Subcutaneous adipose tissue (tissue), 4 donors: ENCODE measurements around the gene MRPL37. TPM values are rescaled to one million over a fixed set of nuclear protein-coding genes. Genes with fewer than 3 reads are reported as not detected.

Experiments
- CTCF ChIP-seq: fragments of 450-650 bp; IDR thresholded peaks from one replicate; pipeline ENCODE4 v1.5.1; 2016; ENCODE audit warnings: low read depth, mild to moderate bottlenecking, control low read depth, antibody characterized with exemption, moderate library complexity
- total RNA-seq, 4 donors: library from RNA; depleted of rRNA; stranded (reverse); fragments of >200 nt; gene quantifications; one replicate each; pipeline ENCODE4 v1.1.0, GENCODE V29; 2016

Gene MRPL37
- total RNA-seq, 4 donors from 2014 or later: 55.8 to 86.5 (median 56.9) TPM

GRCh38 chr1:54173681-54174080 lies 26.3 kb upstream of the MRPL37 start:
- TF ChIP-seq CTCF: no peak

GRCh38 chr1:54174106-54174505 lies 25.9 kb upstream of the MRPL37 start:
- TF ChIP-seq CTCF: no peak

GRCh38 chr1:54176621-54177327 lies 23.2 kb upstream of the MRPL37 start:
- TF ChIP-seq CTCF: no peak

GRCh38 chr1:54177726-54178125 lies 22.2 kb upstream of the MRPL37 start:
- TF ChIP-seq CTCF: no peak

- TF ChIP-seq CTCF: no peak
Observed at GRCh38 chr1:54178296-54179070, 21.5 kb upstream of the MRPL37 start.

GRCh38 chr1:54180701-54181360 lies 19.1 kb upstream of the MRPL37 start:
- no peak for TF ChIP-seq CTCF

GRCh38 chr1:54186056-54186455 lies 13.9 kb upstream of the MRPL37 start:
- no peak for TF ChIP-seq CTCF
